OCI-LY7 (cell line): ENCODE data around the gene SLC16A10.

ENCODE experiments used
- EZH2phosphoT487 ChIP-seq: fragments of 200-600 bp; sonication (generic); IDR thresholded peaks from 2 replicates; pipeline ENCODE4 v1.6.1; 2018; ENCODE audit warnings: low read depth, borderline replicate concordance, mild to moderate bottlenecking, mixed run types, antibody characterized with exemption, low read length, moderate library complexity, mixed read lengths
- TF ChIP-seq, protein P1 (sequence below): fragments of 200-600 bp; sonication (generic); conservative IDR thresholded peaks from 2 replicates; pipeline ENCODE4 v1.5.1; 2014; ENCODE audit warnings: mild to moderate bottlenecking, antibody characterized with exemption, low read length, moderate library complexity, mixed read lengths

DNA sequence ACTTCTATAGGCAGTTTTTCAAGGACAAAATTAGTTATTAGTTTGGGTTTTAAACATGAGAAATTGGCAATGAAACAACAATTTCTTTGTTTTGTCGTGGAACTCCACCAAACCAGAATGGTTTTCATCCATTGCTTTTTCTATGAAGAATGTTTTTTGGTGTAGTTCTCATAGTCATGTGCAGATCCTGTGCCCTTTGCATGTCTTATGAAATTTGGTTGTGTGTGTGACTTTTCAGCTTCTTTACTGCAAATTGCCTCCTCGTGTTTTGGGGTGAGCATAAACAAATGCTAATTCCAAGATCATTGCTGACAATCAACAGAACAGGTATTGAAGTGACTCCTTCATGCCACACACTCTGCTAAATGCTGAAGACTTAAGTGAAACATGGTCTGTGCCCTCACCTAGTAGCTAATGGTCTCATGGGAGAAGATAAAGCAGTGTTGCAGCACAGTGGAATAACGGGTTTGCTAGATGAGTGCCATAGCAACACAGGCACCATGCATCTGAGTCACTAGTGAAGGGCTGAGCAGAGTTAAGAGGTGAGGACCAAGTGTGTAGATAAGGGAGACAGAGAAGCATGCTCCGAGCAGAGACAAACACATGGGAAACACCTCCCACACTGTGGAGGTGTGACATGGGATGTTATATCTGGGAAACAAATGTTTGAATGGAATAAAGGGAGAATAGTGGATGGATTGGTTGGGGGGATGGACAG lies 120.0 kb downstream of the SLC16A10 start:
- TF ChIP-seq, protein P1, sequence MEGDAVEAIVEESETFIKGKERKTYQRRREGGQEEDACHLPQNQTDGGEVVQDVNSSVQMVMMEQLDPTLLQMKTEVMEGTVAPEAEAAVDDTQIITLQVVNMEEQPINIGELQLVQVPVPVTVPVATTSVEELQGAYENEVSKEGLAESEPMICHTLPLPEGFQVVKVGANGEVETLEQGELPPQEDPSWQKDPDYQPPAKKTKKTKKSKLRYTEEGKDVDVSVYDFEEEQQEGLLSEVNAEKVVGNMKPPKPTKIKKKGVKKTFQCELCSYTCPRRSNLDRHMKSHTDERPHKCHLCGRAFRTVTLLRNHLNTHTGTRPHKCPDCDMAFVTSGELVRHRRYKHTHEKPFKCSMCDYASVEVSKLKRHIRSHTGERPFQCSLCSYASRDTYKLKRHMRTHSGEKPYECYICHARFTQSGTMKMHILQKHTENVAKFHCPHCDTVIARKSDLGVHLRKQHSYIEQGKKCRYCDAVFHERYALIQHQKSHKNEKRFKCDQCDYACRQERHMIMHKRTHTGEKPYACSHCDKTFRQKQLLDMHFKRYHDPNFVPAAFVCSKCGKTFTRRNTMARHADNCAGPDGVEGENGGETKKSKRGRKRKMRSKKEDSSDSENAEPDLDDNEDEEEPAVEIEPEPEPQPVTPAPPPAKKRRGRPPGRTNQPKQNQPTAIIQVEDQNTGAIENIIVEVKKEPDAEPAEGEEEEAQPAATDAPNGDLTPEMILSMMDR, result no peak
- no peak for TF ChIP-seq EZH2phosphoT487
